IMR-90 (cell line): ENCODE results near the gene SMC4. TPM values are rescaled to one million over a fixed set of nuclear protein-coding genes. Genes with fewer than 3 reads are reported as not detected.
"Not testable (repeated sequence)": the region's sequence is repeated elsewhere in the genome, so short reads cannot be mapped to it uniquely, and the experiment has no call there.

Experiments
- ATAC-seq: fragments of 200-7000 bp; cut with Tn5 transposase; 2 replicates; pipeline ENCODE4 v1.9.1; 2020; ENCODE audit warnings: low read depth, mild to moderate bottlenecking, moderate library complexity
- BruUV-seq: library from RNA; stranded (reverse); fragments of 400-500 nt; replicated peaks from 2 replicates; lab custom pipeline; 2021; lab: Mats Ljungman, UMichigan
- CTCF ChIA-PET: fragments of 300-600 bp; formaldehyde crosslinking; extraction: SDS; loops from one replicate; lab custom pipeline; 2021; ENCODE audit warnings: antibody characterized with exemption; lab: Yijun Ruan, JAX
- POLR2A ChIA-PET: fragments of 300-600 bp; sonication (Branson Sonifier 250); formaldehyde crosslinking; loops from one replicate; lab custom pipeline; 2022; ENCODE audit warnings: antibody characterized with exemption; ENCODE audit not compliant: unreplicated experiment; lab: Charles Lee
- DNase-seq: peaks from one replicate; pipeline ENCODE4 v3.0.0; 2013
- H2AFZ ChIP-seq: replicated peaks from 2 replicates; pipeline ENCODE3; 2013; ENCODE audit warnings: low read length, mild to moderate bottlenecking; ENCODE audit not compliant: poor library complexity
- H2AK5ac ChIP-seq: 2 replicates; pipeline ENCODE4 v1.6.1; 2013; ENCODE audit warnings: low read depth, low read length, inconsistent platforms
- H2AK9ac ChIP-seq: replicated peaks from 2 replicates; pipeline ENCODE3; 2013; ENCODE audit warnings: mild to moderate bottlenecking, low read depth, low read length, moderate library complexity; ENCODE audit not compliant: poor library complexity
- H2BK120ac ChIP-seq: 2 replicates; pipeline ENCODE4 v1.6.1; 2013; ENCODE audit warnings: low read depth, low read length, inconsistent platforms
- H2BK15ac ChIP-seq: 3 replicates; pipeline ENCODE4 v1.6.1; 2013; ENCODE audit warnings: low read depth, low read length, inconsistent platforms
- H2BK20ac ChIP-seq: 2 replicates; pipeline ENCODE4 v1.6.1; 2013; ENCODE audit warnings: low read depth, mild to moderate bottlenecking, inconsistent platforms, low read length, moderate library complexity
- H2BK5ac ChIP-seq: 2 replicates; pipeline ENCODE4 v1.6.1; 2013; ENCODE audit warnings: mild to moderate bottlenecking, low read depth, low read length, inconsistent platforms; ENCODE audit not compliant: poor library complexity, severe bottlenecking
- H3K14ac ChIP-seq: replicated peaks from 2 replicates; pipeline ENCODE4 v1.6.1; 2013; ENCODE audit warnings: low read depth, low read length, inconsistent platforms
- H3K18ac ChIP-seq: 2 replicates; pipeline ENCODE4 v1.6.1; 2013; ENCODE audit warnings: low read depth, low read length, control low read depth
- H3K23ac ChIP-seq: 2 replicates; pipeline ENCODE4 v1.6.1; 2013; ENCODE audit warnings: low read depth, low read length, inconsistent platforms
- H3K27ac ChIP-seq: 2 replicates; pipeline ENCODE4 v1.5.1; 2013; ENCODE audit warnings: mild to moderate bottlenecking, control low read depth, low read length; ENCODE audit not compliant: insufficient read depth
- H3K27me3 ChIP-seq: 2 replicates; pipeline ENCODE4 v1.6.1; 2013; ENCODE audit warnings: low read length; ENCODE audit not compliant: control insufficient read depth, insufficient read depth
- H3K36me3 ChIP-seq: 2 replicates; pipeline ENCODE4 v1.6.1; 2013; ENCODE audit warnings: low read length, mixed read lengths; ENCODE audit not compliant: control insufficient read depth, insufficient read depth
- H3K4ac ChIP-seq: 2 replicates; pipeline ENCODE4 v1.6.1; 2013; ENCODE audit warnings: low read depth, low read length, inconsistent platforms
- H3K4me1 ChIP-seq: 2 replicates; pipeline ENCODE4 v1.6.1; 2013; ENCODE audit warnings: low read length, mixed read lengths; ENCODE audit not compliant: control insufficient read depth, insufficient read depth
- H3K4me2 ChIP-seq: 2 replicates; pipeline ENCODE4 v1.6.1; 2013; ENCODE audit warnings: low read depth, mild to moderate bottlenecking, control low read depth, low read length, moderate library complexity
- H3K4me3 ChIP-seq: 2 replicates; pipeline ENCODE4 v1.5.1; 2013; ENCODE audit warnings: low read depth, mild to moderate bottlenecking, control low read depth, low read length, moderate library complexity; ENCODE audit not compliant: insufficient read depth
- H3K56ac ChIP-seq: 2 replicates; pipeline ENCODE4 v1.6.1; 2013; ENCODE audit warnings: low read length, inconsistent platforms; ENCODE audit not compliant: insufficient read depth; ENCODE audit errors: extremely low read depth
- H3K79me1 ChIP-seq, 2 experiments: 2 replicates each; pipeline ENCODE4 v1.6.1; 2013; ENCODE audit warnings: low read length in 2 of 2, inconsistent platforms in 1 of 2, low read depth in 1 of 2
- H3K9ac ChIP-seq: 2 replicates; pipeline ENCODE4 v1.6.1; 2013; ENCODE audit warnings: low read depth, low read length, control low read depth
- H3K9me1 ChIP-seq: 2 replicates; pipeline ENCODE4 v1.6.1; 2013; ENCODE audit warnings: low read length, inconsistent platforms; ENCODE audit not compliant: insufficient read depth
- H3K9me3 ChIP-seq: 2 replicates; pipeline ENCODE4 v1.6.1; 2013; ENCODE audit warnings: low read length; ENCODE audit not compliant: control insufficient read depth, insufficient read depth
- H4K20me1 ChIP-seq: 2 replicates; pipeline ENCODE4 v1.6.1; 2013; ENCODE audit warnings: low read length, inconsistent platforms; ENCODE audit not compliant: insufficient read depth
- H4K5ac ChIP-seq: 2 replicates; pipeline ENCODE4 v1.6.1; 2013; ENCODE audit warnings: mild to moderate bottlenecking, low read depth, low read length, control low read depth
- H4K8ac ChIP-seq, 2 experiments: 2 replicates each; pipeline ENCODE4 v1.6.1; 2013; ENCODE audit warnings: low read depth in 2 of 2, low read length in 2 of 2, control low read depth in 1 of 2, inconsistent platforms in 1 of 2
- H4K91ac ChIP-seq: 2 replicates; pipeline ENCODE4 v1.6.1; 2013; ENCODE audit warnings: low read depth, low read length, inconsistent platforms; ENCODE audit not compliant: insufficient read depth
- WGBS, 2 experiments: methylation state at CpG; one replicate each; pipeline versions ENCODE4 v1.1.5 to v1.1.7; 2013; ENCODE audit warnings: missing lambda C conversion rate in 2 of 2; ENCODE audit not compliant: insufficient read length in 1 of 2; ENCODE audit errors: extremely low coverage in 2 of 2; 5-methylcytosine and 5-hydroxymethylcytosine counted together
- dilution Hi-C: fragments of 300-500 bp; cut with HindIII; formaldehyde crosslinking; loops from one replicate; pipeline ENCODE4 v1.14.3; 2018; ENCODE audit warnings: low sequenced_read_pairs; ENCODE audit not compliant: unreplicated experiment
- in situ Hi-C: fragments of 300-500 bp; cut with MboI; formaldehyde crosslinking; loops from 3 replicates; pipeline ENCODE4 v1.14.3; 2019; ENCODE audit warnings: low sequenced_read_pairs, inconsistent platforms, mixed read lengths
- intact Hi-C: fragments of 100-400 bp; cut with micrococcal nuclease; formaldehyde crosslinking; loops from 2 replicates; pipeline ENCODE4 v1.10.0; 2022
- polyA plus RNA-seq, 3 experiments: library from polyadenylated mRNA; depleted of rRNA; stranded (reverse); fragments of >200 nt; gene quantifications; 2 replicates each; pipeline ENCODE4 v1.2.3, GENCODE V29; 2012; ENCODE audit warnings: low replicate concordance in 1 of 3
- total RNA-seq: library from RNA; depleted of rRNA; stranded (reverse); fragments of >200 nt; gene quantifications from 2 replicates; pipeline ENCODE4 v1.2.3, GENCODE V29; 2012

Gene SMC4
- total and polyA plus RNA-seq, 2 of the 4 experiments (the other 2 are of a cell fraction) = 48.8 to 50.1 TPM

- H3K79me1 ChIP-seq, H2BK20ac ChIP-seq, H2BK120ac ChIP-seq, H3K4ac ChIP-seq, H2BK5ac ChIP-seq, H4K8ac ChIP-seq, CTCF ChIA-PET, H2AK5ac ChIP-seq, H3K27ac ChIP-seq, H2AK9ac ChIP-seq, BruUV-seq, H3K9me3 ChIP-seq, H4K5ac ChIP-seq, H3K56ac ChIP-seq, H3K18ac ChIP-seq, in situ Hi-C loops, H3K4me3 ChIP-seq, H2AFZ ChIP-seq, H4K91ac ChIP-seq, H3K36me3 ChIP-seq, intact Hi-C loops, H3K9me1 ChIP-seq, H3K4me1 ChIP-seq, DNase-seq, H4K20me1 ChIP-seq, H2BK15ac ChIP-seq, ATAC-seq, H3K23ac ChIP-seq, dilution Hi-C loops, H3K27me3 ChIP-seq, H3K4me2 ChIP-seq, H3K14ac ChIP-seq, POLR2A ChIA-PET, H3K9ac ChIP-seq: not testable (repeated sequence)
- WGBS, 2 experiments = no CpG with 5 or more reads among the region's 2 CpGs
Observed at GRCh38 chr3:160362896-160363295, 36.6 kb upstream of the SMC4 start.
